H9 (cell line): ENCODE measurements around the gene MTCL1. TPM values are rescaled to one million over a fixed set of nuclear protein-coding genes. Genes with fewer than 3 reads are reported as not detected.

Experiments
- DNase-seq: peaks from one replicate; pipeline ENCODE4 v3.0.0-alpha.2; 2017
- H2AFZ ChIP-seq: one replicate; pipeline ENCODE4 v1.6.1; 2013; ENCODE audit warnings: mild to moderate bottlenecking, low read length, control low read depth, moderate library complexity
- H2AK5ac ChIP-seq: 2 replicates; pipeline ENCODE4 v1.6.1; 2013; ENCODE audit warnings: low read length, control low read depth, mixed read lengths; ENCODE audit not compliant: insufficient read length
- H2BK120ac ChIP-seq: one replicate; pipeline ENCODE4 v1.6.1; 2013; ENCODE audit warnings: low read depth, mild to moderate bottlenecking, low read length, control low read depth, inconsistent platforms; ENCODE audit not compliant: poor library complexity, severe bottlenecking
- H2BK12ac ChIP-seq: 2 replicates; pipeline ENCODE4 v1.6.1; 2013; ENCODE audit warnings: low read length, control low read depth, mixed read lengths, low read depth; ENCODE audit not compliant: insufficient read length
- H2BK15ac ChIP-seq: 2 replicates; pipeline ENCODE4 v1.6.1; 2013; ENCODE audit warnings: low read depth, low read length, control low read depth
- H2BK20ac ChIP-seq: one replicate; pipeline ENCODE4 v1.6.1; 2013; ENCODE audit warnings: low read depth, mild to moderate bottlenecking, low read length, control low read depth, inconsistent platforms; ENCODE audit not compliant: poor library complexity, severe bottlenecking
- H2BK5ac ChIP-seq: 2 replicates; pipeline ENCODE4 v1.6.1; 2013; ENCODE audit warnings: low read length, control low read depth, mixed read lengths; ENCODE audit not compliant: insufficient read length
- H3K14ac ChIP-seq: 2 replicates; pipeline ENCODE4 v1.6.1; 2013; ENCODE audit warnings: low read length, control low read depth; ENCODE audit not compliant: insufficient read depth
- H3K18ac ChIP-seq: 2 replicates; pipeline ENCODE4 v1.6.1; 2013; ENCODE audit warnings: low read depth, mild to moderate bottlenecking, mixed read lengths, low read length, control low read depth; ENCODE audit not compliant: insufficient read length
- H3K23ac ChIP-seq: 2 replicates; pipeline ENCODE4 v1.6.1; 2013; ENCODE audit warnings: low read length, control low read depth, mixed read lengths, low read depth; ENCODE audit not compliant: insufficient read length
- H3K23me2 ChIP-seq: 2 replicates; pipeline ENCODE4 v1.6.1; 2013; ENCODE audit warnings: low read depth, mild to moderate bottlenecking, mixed read lengths, low read length, control low read depth; ENCODE audit not compliant: insufficient read length, poor library complexity, severe bottlenecking
- H3K27ac ChIP-seq: 2 replicates; pipeline ENCODE4 v1.5.1; 2013; ENCODE audit warnings: low read length, control low read depth, mixed read lengths, low read depth; ENCODE audit not compliant: insufficient read length
- H3K27me3 ChIP-seq: 2 replicates; pipeline ENCODE4 v1.6.1; 2013; ENCODE audit warnings: low read length, control low read depth, inconsistent platforms; ENCODE audit not compliant: insufficient read depth
- H3K4ac ChIP-seq: 2 replicates; pipeline ENCODE4 v1.6.1; 2013; ENCODE audit warnings: low read depth, mild to moderate bottlenecking, control low read depth, inconsistent platforms, low read length, moderate library complexity
- H3K4me1 ChIP-seq: 2 replicates; pipeline ENCODE4 v1.6.1; 2013; ENCODE audit warnings: low read length, control low read depth, inconsistent platforms; ENCODE audit not compliant: insufficient read depth
- H3K4me2 ChIP-seq: 2 replicates; pipeline ENCODE4 v1.6.1; 2013; ENCODE audit warnings: low read length, control low read depth, mixed read lengths; ENCODE audit not compliant: insufficient read length, insufficient read depth
- H3K56ac ChIP-seq: 2 replicates; pipeline ENCODE4 v1.6.1; 2013; ENCODE audit warnings: low read depth, mild to moderate bottlenecking, mixed read lengths, low read length, control low read depth; ENCODE audit not compliant: insufficient read length
- H3K79me1 ChIP-seq: 2 replicates; pipeline ENCODE4 v1.6.1; 2013; ENCODE audit warnings: low read depth, mild to moderate bottlenecking, moderate library complexity, low read length, control low read depth, inconsistent platforms; ENCODE audit not compliant: insufficient read depth, poor library complexity, severe bottlenecking
- H3K79me2 ChIP-seq: 2 replicates; pipeline ENCODE4 v1.6.1; 2013; ENCODE audit warnings: low read length, control low read depth, inconsistent platforms; ENCODE audit not compliant: insufficient read depth
- H3K9ac ChIP-seq: 2 replicates; pipeline ENCODE4 v1.6.1; 2013; ENCODE audit warnings: low read length, control low read depth, mixed read lengths; ENCODE audit not compliant: insufficient read length; ENCODE audit errors: extremely low read depth
- H3K9me3 ChIP-seq: one replicate; pipeline ENCODE4 v1.6.1; 2013; ENCODE audit warnings: low read depth, low read length, inconsistent platforms; ENCODE audit not compliant: control insufficient read depth
- H3T11ph ChIP-seq: one replicate; pipeline ENCODE4 v1.6.1; 2013; ENCODE audit warnings: mild to moderate bottlenecking, low read length, control low read depth, inconsistent platforms
- H4K20me1 ChIP-seq: one replicate; pipeline ENCODE4 v1.6.1; 2013; ENCODE audit not compliant: control insufficient read depth, insufficient read length, insufficient read depth
- H4K5ac ChIP-seq: 2 replicates; pipeline ENCODE4 v1.6.1; 2013; ENCODE audit warnings: low read depth, mild to moderate bottlenecking, mixed read lengths, low read length, control low read depth; ENCODE audit not compliant: insufficient read length
- H4K8ac ChIP-seq: replicated peaks from 2 replicates; pipeline ENCODE4 v1.6.1; 2013; ENCODE audit warnings: low read length, control low read depth, mixed read lengths, low read depth; ENCODE audit not compliant: insufficient read length
- H4K91ac ChIP-seq: 2 replicates; pipeline ENCODE4 v1.6.1; 2013; ENCODE audit warnings: low read depth, mild to moderate bottlenecking, moderate library complexity, mixed read lengths, low read length, control low read depth; ENCODE audit not compliant: insufficient read length
- H3K27ac Mint-ChIP-seq, 3 experiments: 2 replicates in 2 of 3; 3 replicates in 1 of 3; pipeline ENCODE4 v1.8.0; 2020 to 2021; ENCODE audit warnings: mixed read lengths in 3 of 3, mild to moderate bottlenecking in 1 of 3, moderate library complexity in 1 of 3
- H3K27me3 Mint-ChIP-seq: 2 replicates; pipeline ENCODE4 v1.8.0; 2021; ENCODE audit warnings: low read depth, mild to moderate bottlenecking, moderate library complexity, mixed read lengths
- H3K36me3 Mint-ChIP-seq, 3 experiments: 2 replicates in 2 of 3; 3 replicates in 1 of 3; pipeline ENCODE4 v1.8.0; 2020 to 2021; ENCODE audit warnings: low read depth in 3 of 3, mixed read lengths in 3 of 3; ENCODE audit not compliant: insufficient read depth in 1 of 3
- H3K4me1 Mint-ChIP-seq, 2 experiments: 2 replicates each; pipeline ENCODE4 v1.8.0; 2020; ENCODE audit warnings: mixed read lengths in 2 of 2
- H3K4me3 Mint-ChIP-seq, 2 experiments: 2 replicates in 1 of 2; 3 replicates in 1 of 2; pipeline ENCODE4 v1.8.0; 2020 to 2021; ENCODE audit warnings: mild to moderate bottlenecking in 2 of 2, mixed read lengths in 2 of 2, moderate library complexity in 1 of 2
- H3K9me3 Mint-ChIP-seq, 2 experiments: 2 replicates in 1 of 2; 3 replicates in 1 of 2; pipeline ENCODE4 v1.8.0; 2020; ENCODE audit warnings: mild to moderate bottlenecking in 2 of 2, mixed read lengths in 2 of 2, moderate library complexity in 1 of 2
- WGBS: extraction: QIAGEN DNeasy Blood & Tissue Kit; methylation state at CpG from one replicate; pipeline ENCODE4 v1.1.7; 2013; ENCODE audit warnings: missing lambda C conversion rate, low lambda C conversion rate, mixed read lengths; ENCODE audit not compliant: insufficient read length; ENCODE audit errors: extremely low coverage; 5-methylcytosine and 5-hydroxymethylcytosine counted together
- total RNA-seq: library from RNA; stranded (reverse); gene quantifications from 2 replicates; pipeline ENCODE4 v1.2.1, GENCODE V29; 2021
- TF ChIP-seq, protein P1 (sequence below): fragments of 200-600 bp; sonication (generic); conservative IDR thresholded peaks from 3 replicates; pipeline ENCODE4 v1.8.0; 2021; ENCODE audit warnings: antibody characterized with exemption, mild to moderate bottlenecking

MTCL1 gene
- total RNA-seq, 1 experiment from 2014 or later = 50.7 TPM

DNA sequence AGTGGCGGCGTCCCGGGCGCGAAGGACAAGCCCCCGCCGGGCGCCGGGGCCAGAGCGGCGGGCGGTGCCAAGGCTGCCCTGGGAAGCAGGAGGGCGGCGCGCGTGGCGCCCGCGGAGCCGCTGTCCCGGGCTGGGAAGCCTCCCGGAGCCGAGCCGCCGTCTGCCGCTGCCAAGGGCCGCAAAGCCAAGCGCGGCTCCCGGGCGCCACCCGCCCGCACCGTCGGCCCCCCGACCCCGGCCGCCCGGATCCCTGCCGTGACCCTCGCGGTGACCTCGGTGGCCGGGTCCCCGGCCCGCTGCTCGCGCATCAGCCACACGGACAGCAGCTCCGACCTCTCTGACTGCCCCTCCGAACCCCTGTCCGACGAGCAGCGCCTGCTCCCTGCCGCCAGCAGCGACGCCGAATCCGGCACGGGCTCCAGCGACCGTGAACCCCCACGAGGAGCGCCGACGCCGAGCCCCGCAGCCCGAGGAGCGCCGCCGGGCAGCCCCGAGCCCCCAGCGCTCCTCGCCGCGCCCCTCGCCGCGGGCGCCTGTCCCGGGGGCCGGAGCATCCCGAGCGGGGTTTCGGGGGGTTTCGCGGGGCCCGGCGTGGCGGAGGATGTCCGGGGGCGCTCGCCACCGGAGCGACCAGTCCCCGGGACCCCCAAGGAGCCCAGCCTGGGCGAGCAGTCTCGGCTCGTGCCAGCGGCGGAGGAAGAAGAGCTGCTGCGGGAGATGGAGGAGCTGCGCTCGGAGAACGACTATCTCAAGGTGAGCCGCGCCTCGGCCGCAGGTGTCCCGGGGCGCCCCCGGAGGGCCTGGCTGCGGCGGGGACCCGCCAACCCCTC, 820 bp downstream of the MTCL1 start:
- Histone ChIP-seq H2BK12ac (no peak overlapping the region), H3K4me2 (peak overlapping the region; percentile 91), H3K4me1 (no peaks in the 10 kb centered on the region; the same call in 1 of the 2 replicates), H4K5ac (no peak overlapping the region), H2AK5ac (no peak overlapping the region), H3K79me2 (peaks cover 7% of the 10 kb centered on the region; the same call in 1 of the 2 replicates), H3K79me1 (no peaks in the 10 kb centered on the region), H3K23ac (no peak overlapping the region), H3K4ac (no peak overlapping the region), H3K9ac (peak overlapping the region; percentile 46), H3K27ac (no peak overlapping the region), H3T11ph (no peak overlapping the region), H3K27me3 (no peaks in the 10 kb centered on the region; the same call in 1 of the 2 replicates), H2BK120ac (no peak overlapping the region), H3K14ac (peak overlapping the region; percentile 72), H4K20me1 (no peaks in the 10 kb centered on the region), H2BK5ac (no peak overlapping the region), H3K18ac (no peak overlapping the region), H3K9me3 (no peaks in the 10 kb centered on the region), H3K56ac (no peak overlapping the region), H3K23me2 (peaks cover 20% of the 10 kb centered on the region), H2AFZ (no peak overlapping the region), H4K8ac (no peak overlapping the region), H2BK20ac (no peak overlapping the region), H2BK15ac (no peak overlapping the region), H4K91ac (no peak overlapping the region)
- peaks cover 25% of the 10 kb centered on the region for H3K27me3 Mint-ChIP-seq
- H3K4me3 Mint-ChIP-seq = peak overlapping the region; percentile 92 to 96
- DNase-seq = no peak
- peaks cover 6 to 23% (median 11%) of the 10 kb centered on the region in 3 experiments for H3K36me3 Mint-ChIP-seq
- TF ChIP-seq, protein P1, sequence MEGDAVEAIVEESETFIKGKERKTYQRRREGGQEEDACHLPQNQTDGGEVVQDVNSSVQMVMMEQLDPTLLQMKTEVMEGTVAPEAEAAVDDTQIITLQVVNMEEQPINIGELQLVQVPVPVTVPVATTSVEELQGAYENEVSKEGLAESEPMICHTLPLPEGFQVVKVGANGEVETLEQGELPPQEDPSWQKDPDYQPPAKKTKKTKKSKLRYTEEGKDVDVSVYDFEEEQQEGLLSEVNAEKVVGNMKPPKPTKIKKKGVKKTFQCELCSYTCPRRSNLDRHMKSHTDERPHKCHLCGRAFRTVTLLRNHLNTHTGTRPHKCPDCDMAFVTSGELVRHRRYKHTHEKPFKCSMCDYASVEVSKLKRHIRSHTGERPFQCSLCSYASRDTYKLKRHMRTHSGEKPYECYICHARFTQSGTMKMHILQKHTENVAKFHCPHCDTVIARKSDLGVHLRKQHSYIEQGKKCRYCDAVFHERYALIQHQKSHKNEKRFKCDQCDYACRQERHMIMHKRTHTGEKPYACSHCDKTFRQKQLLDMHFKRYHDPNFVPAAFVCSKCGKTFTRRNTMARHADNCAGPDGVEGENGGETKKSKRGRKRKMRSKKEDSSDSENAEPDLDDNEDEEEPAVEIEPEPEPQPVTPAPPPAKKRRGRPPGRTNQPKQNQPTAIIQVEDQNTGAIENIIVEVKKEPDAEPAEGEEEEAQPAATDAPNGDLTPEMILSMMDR = no peak
- peaks cover 44 to 48% of the 10 kb centered on the region in 2 experiments for H3K4me1 Mint-ChIP-seq
- WGBS = no CpG with 5 or more reads among the region's 116 CpGs
- H3K9me3 Mint-ChIP-seq = peaks cover 2 to 8% of the 10 kb centered on the region in 2 experiments; a peak in 4 of 5 replicates
- no peak overlapping the region for H3K27ac Mint-ChIP-seq
